Testis (tissue), 3 donors: ENCODE results near the gene NRF1. TPM values are rescaled to one million over a fixed set of nuclear protein-coding genes. Genes with fewer than 3 reads are reported as not detected.

ENCODE experiments used
- DNase-seq: peaks from one replicate; pipeline ENCODE4 v3.0.0-alpha.2; 2019
- H3K27ac ChIP-seq, 2 donors: fragments of 200-600 bp; sonication (generic); one replicate each; pipeline ENCODE4 v1.5.1; 2019
- H3K27me3 ChIP-seq: fragments of 200-600 bp; sonication (generic); one replicate; pipeline ENCODE4 v1.5.1; 2019
- H3K36me3 ChIP-seq: fragments of 200-600 bp; sonication (generic); one replicate; pipeline ENCODE4 v1.5.1; 2017; ENCODE audit warnings: low read depth; ENCODE audit errors: missing control alignments
- H3K4me1 ChIP-seq: fragments of 200-600 bp; sonication (generic); one replicate; pipeline ENCODE4 v1.5.1; 2019
- H3K4me3 ChIP-seq, 2 donors: fragments of 200-600 bp; sonication (generic); one replicate each; pipeline ENCODE4 v1.5.1; 2017 to 2019
- H3K9me3 ChIP-seq: fragments of 200-600 bp; sonication (generic); one replicate; pipeline ENCODE4 v1.5.1; 2017
- CTCF ChIP-seq, 3 experiments: fragments of 450-650 bp in 2 of 3; fragments of 200-600 bp in 1 of 3; sonication (generic) in 1 of 3; IDR thresholded peaks; one replicate each; pipeline ENCODE4 v1.5.1; 2016 to 2019; ENCODE audit warnings: antibody characterized with exemption in 3 of 3, mild to moderate bottlenecking in 2 of 3, moderate library complexity in 1 of 3
- POLR2A ChIP-seq: fragments of 450-650 bp; IDR thresholded peaks from one replicate; pipeline ENCODE4 v1.6.1; 2017; ENCODE audit warnings: antibody characterized with exemption, mild to moderate bottlenecking, moderate library complexity
- WGBS, 2 donors: methylation state at CpG; one replicate each; pipeline ENCODE4 v1.1.5; 2018; 5-methylcytosine and 5-hydroxymethylcytosine counted together
- intact Hi-C: fragments of 100-400 bp; cut with DNase I; formaldehyde crosslinking; loops from one replicate; pipeline ENCODE4 v1.15.1; 2023; ENCODE audit warnings: low total_unique reads
- polyA plus RNA-seq: library from polyadenylated mRNA; stranded (reverse); fragments of 350-450 nt; fragmentation: Illumina TruSeq; extraction: RNeasy Lipid Tissue Mini Kit (QIAGEN cat#74804); gene quantifications from one replicate; pipeline ENCODE4 v1.2.3, GENCODE V29; 2014; ENCODE audit warnings: low read depth, low replicate concordance; ENCODE audit not compliant: insufficient read depth
- total RNA-seq, 2 donors: library from RNA; depleted of rRNA; stranded (reverse); fragments of >200 nt; gene quantifications; one replicate each; pipeline ENCODE4 v1.2.3, GENCODE V29; 2016

Gene NRF1
- total and polyA plus RNA-seq, 3 donors from 2014 or later: 16.9 to 41.6 (median 26.9) TPM

- WGBS, 2 donors: 91 to 92% methylated on average over 2 of the region's 2 CpGs
- Histone ChIP-seq H3K4me3 (no peak overlapping the region), H3K9me3 (no peaks in the 10 kb centered on the region), H3K4me1 (no peaks in the 10 kb centered on the region), H3K27ac (no peak overlapping the region), H3K27me3 (no peaks in the 10 kb centered on the region), H3K36me3 (no peaks in the 10 kb centered on the region)
- no peak for DNase-seq
- no peak for TF ChIP-seq CTCF (IDR thresholded peaks at IDR 0.05)
- no peak for TF ChIP-seq POLR2A
- intact Hi-C loops: no loop called here
Measured at GRCh38 chr7:129569811-129570215, 41.7 kb upstream of the NRF1 start.

- Histone ChIP-seq H3K27ac (no peak overlapping the region), H3K9me3 (no peaks in the 10 kb centered on the region), H3K4me3 (no peak overlapping the region), H3K36me3 (no peaks in the 10 kb centered on the region), H3K27me3 (no peaks in the 10 kb centered on the region), H3K4me1 (no peaks in the 10 kb centered on the region)
- intact Hi-C loops: no loop called here
- no peak for TF ChIP-seq POLR2A
- TF ChIP-seq CTCF (IDR thresholded peaks at IDR 0.05): no peak
- no peak for DNase-seq
- 82 to 86% methylated on average over 5 of the region's 5 CpGs for WGBS, 2 donors
Measured at GRCh38 chr7:129571201-129571600, 40.3 kb upstream of the NRF1 start.

- H3K27ac ChIP-seq: no peak overlapping the region
- DNase-seq: no peak
- TF ChIP-seq CTCF (IDR thresholded peaks at IDR 0.05) (no peak), POLR2A (no peak)
- intact Hi-C loops: no loop called here
- H3K9me3 ChIP-seq: no peaks in the 10 kb centered on the region
- H3K4me3 ChIP-seq: no peak overlapping the region
- no peaks in the 10 kb centered on the region for H3K27me3 ChIP-seq
- 66 to 89% methylated on average over 5 of the region's 5 CpGs for WGBS, 2 donors
- H3K36me3 ChIP-seq: no peaks in the 10 kb centered on the region
- H3K4me1 ChIP-seq: no peaks in the 10 kb centered on the region
Measured at GRCh38 chr7:129572205-129572604, 39.3 kb upstream of the NRF1 start.

- WGBS, 2 donors: 45 to 62% methylated on average over 3 of the region's 3 CpGs
- no peak for TF ChIP-seq POLR2A
- no peak for TF ChIP-seq CTCF (IDR thresholded peaks at IDR 0.05)
- no peak overlapping the region for H3K4me3 ChIP-seq
- no peaks in the 10 kb centered on the region for H3K36me3 ChIP-seq
- no peaks in the 10 kb centered on the region for H3K9me3 ChIP-seq
- DNase-seq: no peak
- no peaks in the 10 kb centered on the region for H3K27me3 ChIP-seq
- no peaks in the 10 kb centered on the region for H3K4me1 ChIP-seq
- intact Hi-C loops: no loop called here
- no peak overlapping the region for H3K27ac ChIP-seq
Measured at GRCh38 chr7:129574487-129574886, 37.0 kb upstream of the NRF1 start.

GRCh38 chr7:129575699-129576098 is 35.8 kb upstream of the NRF1 start:
- DNase-seq: no peak
- intact Hi-C loops: no loop called here
- TF ChIP-seq POLR2A (no peak), CTCF (IDR thresholded peaks at IDR 0.05) (no peak)
- Histone ChIP-seq H3K4me3 (no peak overlapping the region), H3K9me3 (no peaks in the 10 kb centered on the region), H3K27me3 (no peaks in the 10 kb centered on the region), H3K36me3 (no peaks in the 10 kb centered on the region), H3K27ac (no peak overlapping the region), H3K4me1 (no peaks in the 10 kb centered on the region)
- 90 to 98% methylated on average over 7 of the region's 7 CpGs for whole genome bisulfite sequencing, 2 donors
